H1 (cell line): ENCODE results near the gene CNIH3. TPM values are rescaled to one million over a fixed set of nuclear protein-coding genes. Genes with fewer than 3 reads are reported as not detected.

Source experiments
- polyA plus RNA-seq, 7 experiments: library from polyadenylated mRNA; depleted of rRNA in 3 of 7; stranded (reverse) in 5 of 7; unstranded in 2 of 7; fragments of >200 nt in 5 of 7; fragments of 200-250 nt in 2 of 7; gene quantifications; 1 replicate in 5 of 7; 2 replicates in 1 of 7; 4 replicates in 1 of 7; pipeline versions ENCODE4 v1.2.1 to v1.2.3, GENCODE V29; 2011 to 2013; ENCODE audit warnings: missing spikeins in 2 of 7, mixed read lengths in 2 of 7
- total RNA-seq: library from RNA; stranded (reverse); fragmentation: NEBNext Ultra II Directional; extraction: Animal tissue kit (Norgen Biotek cat#: 25700); gene quantifications from 2 replicates; pipeline ENCODE4 v1.2.1, GENCODE V29; 2021
- TF ChIP-seq, protein P1 (sequence below): fragments of 300-600 bp; sonication (generic); IDR thresholded peaks from 2 replicates; pipeline ENCODE4 v1.7.1; 2012; ENCODE audit warnings: low read length, moderate library complexity, mild to moderate bottlenecking, inconsistent platforms; ENCODE audit not compliant: insufficient replicate concordance

The CNIH3 gene
- total and polyA plus RNA-seq, 2 of the 8 experiments (the other 6 are each of a cell fraction or from before 2014, with no cell fraction given), result 3.7 to 5.6 TPM

DNA sequence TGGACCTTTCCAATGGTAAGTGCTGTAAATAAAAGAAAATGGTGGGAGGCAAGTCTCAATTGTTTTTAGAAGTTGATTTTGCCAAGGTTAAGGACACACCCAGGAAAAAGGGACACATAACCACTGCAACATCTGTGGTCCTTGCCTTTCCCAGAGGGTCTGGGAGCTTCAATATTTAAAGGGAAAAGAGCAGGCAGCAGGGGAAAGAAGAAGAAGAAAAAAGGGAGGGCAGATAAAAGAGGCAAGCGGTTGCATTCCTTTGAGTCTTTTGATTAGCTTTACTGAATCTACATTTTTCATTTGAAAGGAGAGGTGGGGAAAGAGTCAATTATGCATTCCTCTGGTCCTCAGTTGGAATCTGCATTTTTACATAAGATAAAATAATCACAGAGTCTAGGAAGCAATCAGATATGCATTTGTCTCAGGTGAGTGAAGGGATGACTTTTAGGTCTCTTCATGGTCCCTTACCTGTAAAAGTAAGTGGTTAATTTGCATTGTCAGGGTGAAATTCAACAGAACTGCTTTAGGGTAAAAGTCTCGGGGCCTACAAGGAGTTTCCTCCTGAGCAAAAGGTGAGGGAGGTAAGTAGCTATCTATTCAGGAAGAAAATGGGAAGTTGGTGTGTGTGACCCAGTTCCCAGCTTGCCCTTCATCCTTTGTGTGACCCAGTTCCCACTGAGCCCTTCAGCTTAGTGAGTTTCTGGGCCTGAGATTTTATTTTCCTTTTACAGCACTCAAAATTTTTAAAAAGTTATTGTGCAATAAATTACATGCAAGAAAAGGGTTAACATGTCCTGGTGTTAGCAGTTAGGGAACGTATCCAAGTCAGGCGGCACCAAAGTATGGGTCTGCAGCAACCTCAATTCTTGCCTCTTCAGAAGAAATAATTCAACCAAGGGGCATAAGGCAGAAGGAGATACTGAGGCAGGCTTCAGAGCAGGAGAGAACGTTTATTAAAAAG is 8.6 kb upstream of the CNIH3 start (continued):
- TF ChIP-seq, protein P1, sequence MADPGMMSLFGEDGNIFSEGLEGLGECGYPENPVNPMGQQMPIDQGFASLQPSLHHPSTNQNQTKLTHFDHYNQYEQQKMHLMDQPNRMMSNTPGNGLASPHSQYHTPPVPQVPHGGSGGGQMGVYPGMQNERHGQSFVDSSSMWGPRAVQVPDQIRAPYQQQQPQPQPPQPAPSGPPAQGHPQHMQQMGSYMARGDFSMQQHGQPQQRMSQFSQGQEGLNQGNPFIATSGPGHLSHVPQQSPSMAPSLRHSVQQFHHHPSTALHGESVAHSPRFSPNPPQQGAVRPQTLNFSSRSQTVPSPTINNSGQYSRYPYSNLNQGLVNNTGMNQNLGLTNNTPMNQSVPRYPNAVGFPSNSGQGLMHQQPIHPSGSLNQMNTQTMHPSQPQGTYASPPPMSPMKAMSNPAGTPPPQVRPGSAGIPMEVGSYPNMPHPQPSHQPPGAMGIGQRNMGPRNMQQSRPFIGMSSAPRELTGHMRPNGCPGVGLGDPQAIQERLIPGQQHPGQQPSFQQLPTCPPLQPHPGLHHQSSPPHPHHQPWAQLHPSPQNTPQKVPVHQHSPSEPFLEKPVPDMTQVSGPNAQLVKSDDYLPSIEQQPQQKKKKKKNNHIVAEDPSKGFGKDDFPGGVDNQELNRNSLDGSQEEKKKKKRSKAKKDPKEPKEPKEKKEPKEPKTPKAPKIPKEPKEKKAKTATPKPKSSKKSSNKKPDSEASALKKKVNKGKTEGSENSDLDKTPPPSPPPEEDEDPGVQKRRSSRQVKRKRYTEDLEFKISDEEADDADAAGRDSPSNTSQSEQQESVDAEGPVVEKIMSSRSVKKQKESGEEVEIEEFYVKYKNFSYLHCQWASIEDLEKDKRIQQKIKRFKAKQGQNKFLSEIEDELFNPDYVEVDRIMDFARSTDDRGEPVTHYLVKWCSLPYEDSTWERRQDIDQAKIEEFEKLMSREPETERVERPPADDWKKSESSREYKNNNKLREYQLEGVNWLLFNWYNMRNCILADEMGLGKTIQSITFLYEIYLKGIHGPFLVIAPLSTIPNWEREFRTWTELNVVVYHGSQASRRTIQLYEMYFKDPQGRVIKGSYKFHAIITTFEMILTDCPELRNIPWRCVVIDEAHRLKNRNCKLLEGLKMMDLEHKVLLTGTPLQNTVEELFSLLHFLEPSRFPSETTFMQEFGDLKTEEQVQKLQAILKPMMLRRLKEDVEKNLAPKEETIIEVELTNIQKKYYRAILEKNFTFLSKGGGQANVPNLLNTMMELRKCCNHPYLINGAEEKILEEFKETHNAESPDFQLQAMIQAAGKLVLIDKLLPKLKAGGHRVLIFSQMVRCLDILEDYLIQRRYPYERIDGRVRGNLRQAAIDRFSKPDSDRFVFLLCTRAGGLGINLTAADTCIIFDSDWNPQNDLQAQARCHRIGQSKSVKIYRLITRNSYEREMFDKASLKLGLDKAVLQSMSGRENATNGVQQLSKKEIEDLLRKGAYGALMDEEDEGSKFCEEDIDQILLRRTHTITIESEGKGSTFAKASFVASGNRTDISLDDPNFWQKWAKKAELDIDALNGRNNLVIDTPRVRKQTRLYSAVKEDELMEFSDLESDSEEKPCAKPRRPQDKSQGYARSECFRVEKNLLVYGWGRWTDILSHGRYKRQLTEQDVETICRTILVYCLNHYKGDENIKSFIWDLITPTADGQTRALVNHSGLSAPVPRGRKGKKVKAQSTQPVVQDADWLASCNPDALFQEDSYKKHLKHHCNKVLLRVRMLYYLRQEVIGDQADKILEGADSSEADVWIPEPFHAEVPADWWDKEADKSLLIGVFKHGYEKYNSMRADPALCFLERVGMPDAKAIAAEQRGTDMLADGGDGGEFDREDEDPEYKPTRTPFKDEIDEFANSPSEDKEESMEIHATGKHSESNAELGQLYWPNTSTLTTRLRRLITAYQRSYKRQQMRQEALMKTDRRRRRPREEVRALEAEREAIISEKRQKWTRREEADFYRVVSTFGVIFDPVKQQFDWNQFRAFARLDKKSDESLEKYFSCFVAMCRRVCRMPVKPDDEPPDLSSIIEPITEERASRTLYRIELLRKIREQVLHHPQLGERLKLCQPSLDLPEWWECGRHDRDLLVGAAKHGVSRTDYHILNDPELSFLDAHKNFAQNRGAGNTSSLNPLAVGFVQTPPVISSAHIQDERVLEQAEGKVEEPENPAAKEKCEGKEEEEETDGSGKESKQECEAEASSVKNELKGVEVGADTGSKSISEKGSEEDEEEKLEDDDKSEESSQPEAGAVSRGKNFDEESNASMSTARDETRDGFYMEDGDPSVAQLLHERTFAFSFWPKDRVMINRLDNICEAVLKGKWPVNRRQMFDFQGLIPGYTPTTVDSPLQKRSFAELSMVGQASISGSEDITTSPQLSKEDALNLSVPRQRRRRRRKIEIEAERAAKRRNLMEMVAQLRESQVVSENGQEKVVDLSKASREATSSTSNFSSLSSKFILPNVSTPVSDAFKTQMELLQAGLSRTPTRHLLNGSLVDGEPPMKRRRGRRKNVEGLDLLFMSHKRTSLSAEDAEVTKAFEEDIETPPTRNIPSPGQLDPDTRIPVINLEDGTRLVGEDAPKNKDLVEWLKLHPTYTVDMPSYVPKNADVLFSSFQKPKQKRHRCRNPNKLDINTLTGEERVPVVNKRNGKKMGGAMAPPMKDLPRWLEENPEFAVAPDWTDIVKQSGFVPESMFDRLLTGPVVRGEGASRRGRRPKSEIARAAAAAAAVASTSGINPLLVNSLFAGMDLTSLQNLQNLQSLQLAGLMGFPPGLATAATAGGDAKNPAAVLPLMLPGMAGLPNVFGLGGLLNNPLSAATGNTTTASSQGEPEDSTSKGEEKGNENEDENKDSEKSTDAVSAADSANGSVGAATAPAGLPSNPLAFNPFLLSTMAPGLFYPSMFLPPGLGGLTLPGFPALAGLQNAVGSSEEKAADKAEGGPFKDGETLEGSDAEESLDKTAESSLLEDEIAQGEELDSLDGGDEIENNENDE, result peak; percentile 21
